ENCODE measurements around the gene SULT1C2.

The SULT1C2 gene

GRCh38 chr2:108297436-108298141 lies 8.9 kb downstream of the SULT1C2 start:
- no peak for DNase-seq

GRCh38 chr2:108301558-108301957 lies 12.9 kb downstream of the SULT1C2 start:
- no peak for DNase-seq

GRCh38 chr2:108304975-108305374 lies 16.3 kb downstream of the SULT1C2 start:
- no peak for DNase-seq

DNA sequence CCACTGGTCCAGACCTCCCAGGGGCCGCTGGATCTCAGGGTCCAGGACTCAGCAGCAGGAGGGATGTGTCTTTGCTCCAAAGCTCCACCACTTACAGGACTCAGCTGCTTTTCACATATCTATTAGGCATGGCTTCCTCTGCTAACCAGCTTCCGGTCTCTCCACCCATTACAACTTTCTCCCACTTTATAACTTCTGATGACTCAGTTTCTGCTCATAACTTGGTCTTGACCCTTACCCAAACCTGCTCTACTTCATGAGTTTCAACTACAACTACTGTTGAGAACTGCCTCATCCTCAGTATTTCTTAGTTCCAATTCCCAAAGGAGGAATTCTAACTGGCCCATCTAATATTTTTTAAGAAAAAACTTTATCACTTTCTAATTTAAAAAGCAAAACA lies 17.2 kb downstream of the SULT1C2 start:
- DNase-seq = no peak

- DNase-seq = no peak
Measured at GRCh38 chr2:108309903-108310302, 21.2 kb downstream of the SULT1C2 start.

- DNase-seq = no peak
Measured at GRCh38 chr2:108314586-108315296, 26.0 kb downstream of the SULT1C2 start.

DNA sequence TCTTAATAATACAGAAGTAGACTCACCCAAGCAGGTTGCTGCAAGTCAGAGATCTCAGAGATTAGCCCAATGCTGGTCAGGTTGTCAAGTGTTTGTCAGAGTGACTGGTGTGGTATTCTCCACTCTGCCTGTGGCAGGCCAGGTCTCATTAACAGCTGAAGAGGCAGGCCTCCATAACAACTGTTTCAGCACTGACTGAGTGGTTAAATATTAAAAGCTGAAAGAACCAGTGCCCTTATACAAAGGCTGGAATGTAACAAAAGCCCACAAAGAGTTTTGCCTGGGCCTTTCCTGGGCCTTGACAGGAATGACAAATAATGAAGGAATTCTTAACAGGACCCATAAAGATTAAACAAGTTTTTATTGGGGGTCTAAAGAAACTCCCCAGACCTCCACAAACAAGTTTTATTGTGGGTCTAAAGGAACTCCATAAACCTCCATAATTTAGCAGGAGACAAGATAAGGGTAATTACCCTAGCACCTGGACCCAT lies 26.8 kb downstream of the SULT1C2 start:
- no peak for DNase-seq

DNA sequence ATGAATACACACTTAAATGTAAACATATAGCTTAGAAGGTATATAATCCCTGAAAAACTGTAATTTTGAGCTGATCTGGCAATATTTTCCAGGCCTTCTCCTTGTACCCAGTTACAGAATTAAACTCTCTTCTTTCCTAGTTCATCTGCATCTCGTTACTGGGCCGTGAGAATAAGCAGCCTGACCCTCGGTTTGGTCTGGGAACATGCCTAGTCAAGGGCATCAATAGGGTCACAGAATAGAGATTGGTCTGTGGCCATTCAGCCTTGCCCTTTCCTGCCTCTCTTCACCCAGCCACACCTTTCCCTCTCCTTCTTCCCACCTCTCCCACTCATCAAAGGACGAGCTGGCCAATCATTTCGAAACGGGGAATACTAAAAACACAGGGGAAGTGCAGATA lies 27.3 kb downstream of the SULT1C2 start:
- DNase-seq = no peak

DNA sequence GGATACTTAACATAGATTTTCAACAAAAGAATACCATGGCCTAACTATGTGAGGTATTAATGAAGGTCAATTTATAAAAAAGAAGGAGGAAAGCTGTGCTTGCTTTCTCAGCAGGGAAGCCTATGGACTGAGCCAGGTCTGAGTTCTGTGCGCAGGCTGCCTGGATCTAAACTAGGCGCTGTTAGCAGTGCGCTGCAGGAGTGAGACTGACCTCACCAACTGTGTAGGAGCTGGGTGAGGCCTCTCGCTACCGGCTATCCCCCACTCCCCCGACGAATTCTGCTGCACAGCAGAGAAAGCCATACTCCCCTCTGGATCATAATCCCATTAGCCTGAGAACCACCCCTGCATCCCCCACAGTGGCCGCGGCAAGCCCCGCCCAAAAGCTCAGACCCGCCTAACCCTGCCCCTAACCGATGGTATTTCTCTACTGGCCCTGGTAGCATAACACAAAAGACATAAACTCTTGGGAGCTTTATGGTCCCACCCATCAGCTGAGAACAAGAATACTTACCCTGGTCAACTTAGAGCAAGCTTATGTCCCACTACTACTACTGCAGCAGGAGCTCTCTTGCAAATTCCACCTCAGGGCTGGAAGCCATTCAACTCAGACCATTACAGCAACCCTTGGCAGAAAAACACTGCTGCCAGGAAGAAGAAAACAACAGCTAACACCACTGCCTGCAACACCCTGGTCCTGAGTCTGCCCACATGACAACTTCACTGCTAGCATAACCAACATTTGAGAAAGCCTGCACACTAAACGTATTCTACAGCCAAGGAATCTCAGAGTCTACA lies 28.0 kb downstream of the SULT1C2 start:
- DNase-seq = no peak

DNA sequence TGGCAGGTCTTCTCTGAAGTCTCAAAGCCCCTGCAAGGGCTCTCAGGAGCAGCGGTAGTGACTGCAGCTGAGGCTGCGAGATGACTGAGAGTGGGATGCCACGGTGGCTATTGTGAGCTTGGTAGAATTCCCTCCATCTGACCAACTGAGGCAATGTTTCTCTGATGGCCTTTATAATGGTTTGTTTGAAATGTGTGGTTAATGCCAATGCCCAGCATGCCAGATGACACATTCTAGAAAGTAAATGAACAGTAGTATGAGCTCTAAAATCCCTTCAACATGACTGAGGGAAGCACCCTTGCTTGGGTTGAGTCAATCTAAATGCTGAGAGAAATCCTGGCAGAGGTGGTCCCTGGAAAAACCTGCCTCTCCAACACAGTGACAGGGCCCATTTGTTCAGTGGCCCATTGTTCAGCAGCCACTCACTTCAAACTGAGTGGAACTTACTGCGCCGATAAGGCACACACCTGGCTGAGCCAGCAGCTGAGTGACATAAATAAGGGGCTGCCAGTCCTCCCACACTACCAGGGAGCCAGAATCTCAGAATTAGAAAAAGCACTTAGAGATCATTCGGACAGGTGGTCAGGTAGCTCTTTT lies 31.7 kb downstream of the SULT1C2 start:
- DNase-seq = no peak

GRCh38 chr2:108323619-108324018 lies 34.9 kb downstream of the SULT1C2 start:
- DNase-seq = no peak

DNA sequence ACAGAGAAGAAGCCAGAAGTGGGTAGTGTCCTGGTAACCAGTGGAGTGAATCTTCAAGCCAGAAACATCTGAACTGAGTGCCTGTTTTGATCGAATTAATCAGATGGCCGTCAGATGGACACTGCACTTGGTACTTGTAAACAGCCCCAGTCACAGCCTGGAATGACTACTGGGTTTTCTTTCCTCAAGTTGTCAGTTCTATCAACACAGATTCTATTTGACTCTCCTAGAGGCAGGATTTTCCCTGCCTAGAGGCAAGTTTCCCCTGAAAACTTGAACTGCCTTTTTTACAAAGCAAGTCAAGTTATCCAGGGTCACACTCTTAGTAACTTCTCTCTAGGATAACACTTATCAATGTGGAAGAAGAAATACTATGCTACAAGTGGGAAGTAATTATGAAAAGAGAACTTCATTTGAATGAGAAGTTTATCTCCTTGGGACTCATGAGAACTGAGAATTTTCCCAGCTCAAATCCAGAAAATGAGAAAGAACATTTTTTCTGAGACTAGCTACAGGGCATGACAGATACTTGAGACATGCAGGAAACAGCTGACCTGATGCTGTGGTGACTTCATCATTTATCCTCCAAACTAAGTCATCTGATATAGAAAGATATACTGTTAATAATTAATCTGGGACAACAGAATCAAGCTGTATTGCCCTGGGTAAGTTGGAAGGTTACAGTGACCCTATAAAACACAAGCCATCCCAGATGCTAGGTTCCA lies 36.0 kb downstream of the SULT1C2 start:
- no peak for DNase-seq

GRCh38 chr2:108325756-108326155 lies 37.1 kb downstream of the SULT1C2 start:
- DNase-seq = no peak

GRCh38 chr2:108329771-108330170 lies 41.1 kb downstream of the SULT1C2 start:
- DNase-seq = no peak

GRCh38 chr2:108330979-108331378 lies 42.3 kb downstream of the SULT1C2 start:
- no peak for DNase-seq

DNA sequence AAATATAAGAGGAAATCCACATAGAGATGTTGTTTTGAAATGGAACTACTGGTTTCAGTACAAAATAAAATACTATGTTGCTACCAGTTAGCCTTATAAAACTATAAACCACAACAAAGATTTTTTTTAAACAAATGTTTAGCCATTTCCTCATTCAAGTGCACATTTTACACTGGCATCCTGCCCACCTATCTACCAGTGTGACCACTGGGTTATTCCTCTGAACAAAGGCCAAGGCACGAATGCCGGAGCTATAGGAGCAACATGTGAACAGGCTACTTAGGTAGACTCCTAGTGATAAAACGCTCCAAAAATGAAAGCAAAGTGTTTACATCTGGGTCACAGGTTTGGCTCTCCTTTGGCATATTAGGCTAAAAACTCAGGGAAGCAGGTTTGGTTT lies 57.3 kb downstream of the SULT1C2 start:
- no peak for DNase-seq

GRCh38 chr2:108346827-108347226 lies 58.1 kb downstream of the SULT1C2 start:
- DNase-seq = no peak

DNA sequence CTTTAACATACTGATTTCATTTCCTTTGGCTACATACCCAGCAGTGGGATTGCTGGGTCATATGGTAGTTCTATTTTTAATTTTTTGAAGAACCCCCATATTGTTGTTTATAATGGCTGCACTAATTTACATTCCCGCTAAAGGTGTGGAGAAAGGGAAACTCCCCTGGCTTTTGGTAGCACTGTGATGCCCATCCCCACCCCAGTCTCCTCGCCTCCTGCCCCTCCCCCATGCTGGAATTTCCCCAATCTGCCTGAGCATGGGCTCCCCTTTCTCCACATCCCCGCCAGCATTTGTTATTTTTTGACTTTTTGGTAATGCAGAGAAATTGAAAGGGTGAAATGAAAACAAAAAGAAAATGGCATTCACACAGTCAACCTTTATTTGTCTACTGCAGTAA lies 59.1 kb downstream of the SULT1C2 start:
- DNase-seq = no peak

- no peak for DNase-seq
Measured at GRCh38 chr2:108348816-108349570, 60.3 kb downstream of the SULT1C2 start.

GRCh38 chr2:108349571-108349928 lies 60.9 kb downstream of the SULT1C2 start:
- DNase-seq = no peak

GRCh38 chr2:108351889-108352288 lies 63.2 kb downstream of the SULT1C2 start:
- DNase-seq = no peak

DNA sequence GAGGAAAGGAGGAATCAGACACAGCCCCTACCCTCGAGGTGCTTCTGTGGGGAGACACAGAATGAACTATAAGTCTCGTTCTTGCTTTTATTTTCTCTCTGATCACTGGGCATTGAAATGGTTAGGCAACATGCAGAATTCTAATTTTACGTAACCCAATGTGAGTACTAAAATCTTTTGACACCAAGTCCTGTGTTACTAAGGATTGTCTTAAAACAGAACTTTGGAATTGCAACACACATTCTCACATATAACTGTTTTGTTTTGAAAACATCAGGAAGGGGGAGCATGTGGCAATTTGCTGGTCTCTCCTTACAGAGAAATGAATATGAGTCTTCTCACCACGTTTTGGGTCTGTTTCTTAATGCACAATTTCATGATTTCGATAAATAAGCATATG lies 65.4 kb downstream of the SULT1C2 start:
- no peak for DNase-seq
